Smooth muscle cell (in vitro differentiated cells): ENCODE results near the gene RAI1. TPM values are rescaled to one million over a fixed set of nuclear protein-coding genes. Genes with fewer than 3 reads are reported as not detected.
A peak's percentile ranks its signal among the peaks of the same experiment; 100 is the strongest.

Source experiments
- DNase-seq: peaks from one replicate; lab custom pipeline; 2025; ENCODE audit not compliant: unreplicated experiment; lab: John Stamatoyannopoulos, UW
- H2AFZ ChIP-seq: fragments of 200-600 bp; sonication (generic); 2 replicates; pipeline ENCODE4 v1.6.0; 2016; ENCODE audit warnings: antibody characterized with exemption, low read depth, mild to moderate bottlenecking
- H3F3A ChIP-seq: fragments of 200-600 bp; sonication (generic); 2 replicates; pipeline ENCODE4 v1.6.0; 2017; ENCODE audit warnings: antibody characterized with exemption, low read depth
- H3K27ac ChIP-seq: fragments of 200-600 bp; sonication (generic); 2 replicates; pipeline ENCODE4 v1.5.1; 2016; ENCODE audit warnings: low read depth, mild to moderate bottlenecking
- H3K27me3 ChIP-seq: fragments of 200-600 bp; sonication (generic); 2 replicates; pipeline ENCODE4 v1.6.1; 2016; ENCODE audit warnings: low read depth, mild to moderate bottlenecking
- H3K36me3 ChIP-seq: fragments of 200-600 bp; sonication (generic); 2 replicates; pipeline ENCODE4 v1.5.1; 2016; ENCODE audit warnings: low read depth
- H3K4me1 ChIP-seq: fragments of 200-600 bp; sonication (generic); 2 replicates; pipeline ENCODE4 v1.5.1; 2016; ENCODE audit warnings: low read depth
- H3K4me2 ChIP-seq: fragments of 200-600 bp; sonication (generic); 2 replicates; pipeline ENCODE4 v1.6.0; 2016; ENCODE audit warnings: mild to moderate bottlenecking
- H3K4me3 ChIP-seq: fragments of 200-600 bp; sonication (generic); 2 replicates; pipeline ENCODE4 v1.5.1; 2016; ENCODE audit warnings: mild to moderate bottlenecking
- H3K79me2 ChIP-seq: fragments of 200-600 bp; sonication (generic); 2 replicates; pipeline ENCODE4 v1.6.0; 2016; ENCODE audit warnings: low read depth, mild to moderate bottlenecking
- H3K9ac ChIP-seq: fragments of 200-600 bp; sonication (generic); 2 replicates; pipeline ENCODE4 v1.6.0; 2016; ENCODE audit warnings: low read depth
- H3K9me3 ChIP-seq: fragments of 200-600 bp; sonication (generic); replicated peaks from 2 replicates; pipeline ENCODE4 v1.5.1; 2016; ENCODE audit warnings: low read depth
- H4K20me1 ChIP-seq: fragments of 200-600 bp; sonication (generic); 2 replicates; pipeline ENCODE4 v1.6.0; 2016; ENCODE audit warnings: low read depth
- WGBS: methylation state at CpG from one replicate; pipeline ENCODE4 v1.1.7; 2016; ENCODE audit warnings: low lambda C conversion rate; 5-methylcytosine and 5-hydroxymethylcytosine counted together
- polyA plus RNA-seq: library from polyadenylated mRNA; unstranded; fragments of >200 nt; fragmentation: Nextera tagmentation; extraction: Ambion mirVana; gene quantifications from 2 replicates; pipeline ENCODE4 v1.2.1, GENCODE V29; 2016
- total RNA-seq: library from RNA; depleted of rRNA; stranded (reverse); fragments of >200 nt; gene quantifications from 2 replicates; pipeline ENCODE4 v1.2.3, GENCODE V29; 2014
- TF ChIP-seq, protein P1 (sequence below): fragments of 200-600 bp; sonication (generic); IDR thresholded peaks from 2 replicates; pipeline ENCODE4 v1.5.1; 2017; ENCODE audit warnings: borderline replicate concordance, mild to moderate bottlenecking, antibody characterized with exemption; ENCODE audit not compliant: insufficient read depth, poor library complexity, severe bottlenecking

Gene RAI1
- total and polyA plus RNA-seq, 2 experiments from 2014 or later = 11.1 to 17.6 TPM

DNA sequence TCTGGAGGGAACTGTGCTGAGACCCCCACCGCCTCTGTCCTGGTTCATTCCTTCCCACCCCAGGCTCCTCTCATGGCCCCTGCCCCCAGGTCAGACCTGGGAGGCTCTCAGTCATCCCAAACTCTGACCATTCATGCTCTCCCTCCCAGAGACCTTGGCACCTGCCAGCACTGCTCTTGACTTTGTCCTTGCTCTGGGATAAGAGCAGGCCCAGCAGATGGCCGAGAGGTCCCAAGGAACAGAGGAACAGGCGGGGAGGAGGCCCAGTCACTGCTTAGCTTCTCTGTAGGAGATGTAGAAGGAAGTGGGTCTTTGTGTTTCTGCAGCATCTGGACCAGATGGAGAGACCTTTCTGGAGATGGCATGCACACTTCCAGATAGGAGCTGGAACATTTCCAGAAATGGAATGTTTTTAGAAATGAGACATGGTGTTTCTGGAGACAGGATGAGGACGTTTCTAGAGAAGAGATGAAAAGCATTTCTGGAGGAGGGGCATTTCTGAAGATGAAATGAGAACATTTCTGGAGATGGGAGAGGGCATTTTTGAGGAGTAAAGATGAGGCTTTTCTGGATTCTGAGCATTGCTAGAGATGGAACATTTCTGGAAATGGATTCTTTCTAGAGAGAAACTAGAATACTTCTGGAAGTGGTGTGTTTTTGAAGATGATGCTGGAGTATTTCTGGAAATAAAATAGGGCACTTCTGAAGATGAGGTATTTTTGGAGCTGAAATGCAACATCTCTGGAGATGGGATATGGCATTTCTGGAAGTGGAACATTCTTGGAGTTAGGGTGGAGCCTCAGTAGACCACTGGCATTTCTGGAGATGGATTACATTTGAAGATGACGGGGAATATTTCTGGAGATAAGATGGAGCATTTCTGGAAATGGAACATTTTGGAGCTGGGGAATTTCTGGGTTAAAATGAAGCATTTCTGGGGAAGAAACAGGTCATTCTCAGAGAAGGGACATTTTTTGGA lies 55.2 kb downstream of the RAI1 start:
- no peak for DNase-seq
- peaks cover 37% of the 10 kb centered on the region for H3K4me1 ChIP-seq
- peaks cover 15% of the 10 kb centered on the region for H3F3A ChIP-seq
- no peak overlapping the region for H2AFZ ChIP-seq
- whole genome bisulfite sequencing = 72% methylated on average over 4 of the region's 5 CpGs
- H3K9me3 ChIP-seq = no peaks in the 10 kb centered on the region
- peaks cover 93% of the 10 kb centered on the region for H3K79me2 ChIP-seq
- H3K4me2 ChIP-seq = no peak overlapping the region
- H4K20me1 ChIP-seq = peaks cover 98% of the 10 kb centered on the region
- H3K9ac ChIP-seq = no peak overlapping the region
- no peaks in the 10 kb centered on the region for H3K36me3 ChIP-seq
- TF ChIP-seq, protein P1, sequence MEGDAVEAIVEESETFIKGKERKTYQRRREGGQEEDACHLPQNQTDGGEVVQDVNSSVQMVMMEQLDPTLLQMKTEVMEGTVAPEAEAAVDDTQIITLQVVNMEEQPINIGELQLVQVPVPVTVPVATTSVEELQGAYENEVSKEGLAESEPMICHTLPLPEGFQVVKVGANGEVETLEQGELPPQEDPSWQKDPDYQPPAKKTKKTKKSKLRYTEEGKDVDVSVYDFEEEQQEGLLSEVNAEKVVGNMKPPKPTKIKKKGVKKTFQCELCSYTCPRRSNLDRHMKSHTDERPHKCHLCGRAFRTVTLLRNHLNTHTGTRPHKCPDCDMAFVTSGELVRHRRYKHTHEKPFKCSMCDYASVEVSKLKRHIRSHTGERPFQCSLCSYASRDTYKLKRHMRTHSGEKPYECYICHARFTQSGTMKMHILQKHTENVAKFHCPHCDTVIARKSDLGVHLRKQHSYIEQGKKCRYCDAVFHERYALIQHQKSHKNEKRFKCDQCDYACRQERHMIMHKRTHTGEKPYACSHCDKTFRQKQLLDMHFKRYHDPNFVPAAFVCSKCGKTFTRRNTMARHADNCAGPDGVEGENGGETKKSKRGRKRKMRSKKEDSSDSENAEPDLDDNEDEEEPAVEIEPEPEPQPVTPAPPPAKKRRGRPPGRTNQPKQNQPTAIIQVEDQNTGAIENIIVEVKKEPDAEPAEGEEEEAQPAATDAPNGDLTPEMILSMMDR = no peak
- H3K27me3 ChIP-seq = no peaks in the 10 kb centered on the region
- no peak overlapping the region for H3K27ac ChIP-seq
- H3K4me3 ChIP-seq = no peak overlapping the region

DNA sequence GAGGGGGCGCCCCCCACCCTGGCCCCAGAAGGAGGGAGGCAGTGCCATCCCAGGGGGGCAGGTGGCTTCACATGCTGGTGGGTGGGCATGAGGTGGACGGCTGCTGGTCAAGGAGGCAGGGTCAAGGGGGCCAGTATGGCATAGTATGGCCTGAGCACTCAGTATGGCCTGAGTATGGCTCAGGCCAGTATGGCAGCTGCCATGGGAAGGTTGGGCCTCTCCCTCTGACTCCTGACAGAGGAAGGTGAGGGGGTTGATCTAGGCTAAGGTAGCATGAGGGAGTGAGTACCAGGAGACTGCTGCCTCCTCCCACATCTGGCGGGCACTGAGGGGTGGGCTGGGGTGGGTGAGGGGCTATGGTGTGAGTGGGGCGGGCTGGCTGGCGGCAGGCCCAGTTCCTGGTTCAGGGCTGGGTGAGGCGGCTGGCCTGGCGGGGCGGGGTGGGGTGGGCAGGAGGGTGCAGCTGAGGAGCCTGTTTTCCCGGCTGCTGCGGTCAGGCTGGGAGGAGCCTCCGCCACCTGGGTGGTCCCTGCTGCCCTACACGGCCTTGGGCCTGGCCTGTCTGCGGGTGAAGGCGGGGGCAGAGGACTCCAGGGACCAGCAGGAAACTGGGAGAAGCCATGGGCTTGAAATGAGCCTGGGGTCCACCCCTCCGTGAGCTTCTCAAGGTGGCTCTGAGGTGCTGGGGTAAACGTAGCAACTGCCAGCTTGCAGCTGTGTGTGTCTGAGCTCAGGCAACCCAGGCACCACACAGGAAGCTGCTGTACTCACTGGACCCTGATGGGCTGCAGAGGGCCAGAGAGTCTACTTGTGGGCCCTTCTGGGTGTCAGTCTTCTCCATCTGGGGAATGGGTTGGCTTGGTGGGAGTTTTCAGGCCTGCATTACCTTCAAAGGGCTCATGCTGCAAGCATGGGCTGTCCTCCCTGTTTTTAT lies 57.0 kb downstream of the RAI1 start:
- peaks cover 98% of the 10 kb centered on the region for H4K20me1 ChIP-seq
- H2AFZ ChIP-seq = no peak overlapping the region
- no peak overlapping the region for H3K9ac ChIP-seq
- H3K27ac ChIP-seq = peak overlapping the region; percentile 68
- peaks cover 44% of the 10 kb centered on the region for H3K4me1 ChIP-seq
- TF ChIP-seq, protein P1 = no peak
- no peaks in the 10 kb centered on the region for H3K27me3 ChIP-seq
- H3F3A ChIP-seq = peaks cover 15% of the 10 kb centered on the region
- no peak for DNase-seq
- 63% methylated on average over 13 of the region's 16 CpGs for WGBS
- H3K36me3 ChIP-seq = no peaks in the 10 kb centered on the region
- peaks cover 93% of the 10 kb centered on the region for H3K79me2 ChIP-seq
- H3K4me2 ChIP-seq = peak overlapping the region; percentile 63
- H3K9me3 ChIP-seq = no peaks in the 10 kb centered on the region
- no peak overlapping the region for H3K4me3 ChIP-seq

DNA sequence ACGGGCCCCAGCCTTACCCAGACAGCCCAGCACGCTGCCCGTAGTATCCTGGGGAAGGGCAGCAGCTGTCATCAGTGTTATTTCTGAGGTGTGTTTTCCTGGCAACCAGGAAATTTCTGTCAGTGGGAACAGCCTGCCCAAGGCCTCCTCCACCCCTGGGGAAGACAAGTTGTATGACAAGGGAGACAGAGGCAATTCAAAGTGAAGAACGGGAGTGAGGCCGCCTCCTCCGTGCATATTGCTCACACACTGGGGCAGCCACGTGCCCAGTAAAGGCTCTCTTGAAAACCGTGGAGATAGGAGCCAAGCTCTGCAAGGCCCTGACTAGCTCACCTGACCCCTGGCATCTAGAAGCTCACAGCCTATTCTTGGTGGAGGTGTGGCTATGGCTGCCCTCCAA lies 57.6 kb downstream of the RAI1 start:
- Histone ChIP-seq H3K27ac (peak overlapping the region; percentile 68), H3K4me3 (no peak overlapping the region), H3K79me2 (peaks cover 93% of the 10 kb centered on the region), H4K20me1 (peaks cover 98% of the 10 kb centered on the region), H3K4me1 (peaks cover 44% of the 10 kb centered on the region), H3F3A (peaks cover 15% of the 10 kb centered on the region), H3K36me3 (no peaks in the 10 kb centered on the region), H3K9me3 (no peaks in the 10 kb centered on the region), H3K4me2 (peak overlapping the region; percentile 78), H3K27me3 (no peaks in the 10 kb centered on the region), H2AFZ (no peak overlapping the region), H3K9ac (no peak overlapping the region)
- DNase-seq = no peak
- TF ChIP-seq, protein P1 = no peak
- 56% methylated on average over 8 of the region's 8 CpGs for WGBS
